ENCODE data around the gene MPZL3.

- TF ChIP-seq CTCF (IDR thresholded peaks at IDR 0.05) (no peak), POLR2A (IDR thresholded peaks at IDR 0.05) (no peak)
Observed at GRCh38 chr11:118272001-118272400, 19.8 kb upstream of the MPZL3 start.

Measured in esophagus squamous epithelium (tissue), 4 donors.